ENCODE results near the gene TPCN1.

DNA sequence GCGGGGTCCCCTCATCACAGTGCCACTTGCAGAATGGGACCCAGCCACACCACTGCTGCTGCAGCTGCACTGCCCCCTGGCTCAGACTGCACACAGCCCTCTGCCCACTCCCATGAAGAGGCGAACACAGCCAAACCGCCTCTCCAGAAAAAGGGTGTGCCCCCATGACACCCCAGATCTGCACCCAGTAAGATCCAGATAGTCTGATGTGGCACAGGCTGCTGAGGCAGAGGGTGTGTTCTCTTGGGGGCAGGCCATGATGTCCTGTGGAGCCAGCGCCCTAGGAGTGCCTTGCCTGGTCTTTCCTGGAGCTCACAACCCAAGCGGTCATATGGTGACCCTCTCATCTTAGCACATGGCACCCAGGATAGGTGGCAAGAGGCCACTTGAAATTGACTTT, 69.2 kb downstream of the TPCN1 start:
- TF ChIP-seq CTCF (IDR thresholded peaks at IDR 0.05; ENCODE audit: poor library complexity) (no peak), EZH2phosphoT487 (IDR thresholded peaks at IDR 0.05; ENCODE audit: low read depth, severe bottlenecking, unreplicated experiment) (no peak), EZH2 (IDR thresholded peaks at IDR 0.05; ENCODE audit: borderline replicate concordance) (no peak)

Data from hepatocyte (in vitro differentiated cells).